Measurements from ENCODE around the gene ANKRD34B.

- TF ChIP-seq EZH2 (IDR thresholded peaks at IDR 0.05) (no peak), POLR2A (IDR thresholded peaks at IDR 0.05; ENCODE audit: borderline replicate concordance, extremely low read depth, insufficient read depth, insufficient read length) (no peak), CTCF (IDR thresholded peaks at IDR 0.05 in 2 of 3, conservative IDR thresholded peaks at IDR 0.05 in 1 of 3; ENCODE audit: borderline replicate concordance in 1 of 3, insufficient read depth in 1 of 3, low read depth in 2 of 3, low read length in 2 of 3) (no peak), MAX (IDR thresholded peaks at IDR 0.05) (no peak), POLR2AphosphoS5 (IDR thresholded peaks at IDR 0.05; ENCODE audit: low read depth, low read length) (no peak), TCF7L2 (IDR thresholded peaks at IDR 0.05; ENCODE audit: borderline replicate concordance, extremely low read depth, insufficient read depth, insufficient read length) (no peak), REST (IDR thresholded peaks at IDR 0.05; ENCODE audit: low read depth) (no peak), ZNF274 (IDR thresholded peaks at IDR 0.05; ENCODE audit: low read depth, low read length) (no peak), RAD21 (IDR thresholded peaks at IDR 0.05; ENCODE audit: low read depth) (no peak), ATF3 (IDR thresholded peaks at IDR 0.05) (no peak), YY1 (IDR thresholded peaks at IDR 0.05; ENCODE audit: extremely low read depth, insufficient replicate concordance, low read depth, low read length) (no peak)
Observed at GRCh38 chr5:80516826-80517225, 53.3 kb downstream of the ANKRD34B start.

All from HCT116 (cell line).